HG02588 (cell line): ENCODE results near the gene MAML2.

ENCODE experiments used
- ATAC-seq: cut with Tn5 transposase; IDR thresholded peaks from one replicate; pipeline ENCODE4 v1.9.1; 2021; ENCODE audit warnings: mild to moderate bottlenecking, moderate library complexity; ENCODE audit not compliant: unreplicated experiment

The MAML2 gene

DNA sequence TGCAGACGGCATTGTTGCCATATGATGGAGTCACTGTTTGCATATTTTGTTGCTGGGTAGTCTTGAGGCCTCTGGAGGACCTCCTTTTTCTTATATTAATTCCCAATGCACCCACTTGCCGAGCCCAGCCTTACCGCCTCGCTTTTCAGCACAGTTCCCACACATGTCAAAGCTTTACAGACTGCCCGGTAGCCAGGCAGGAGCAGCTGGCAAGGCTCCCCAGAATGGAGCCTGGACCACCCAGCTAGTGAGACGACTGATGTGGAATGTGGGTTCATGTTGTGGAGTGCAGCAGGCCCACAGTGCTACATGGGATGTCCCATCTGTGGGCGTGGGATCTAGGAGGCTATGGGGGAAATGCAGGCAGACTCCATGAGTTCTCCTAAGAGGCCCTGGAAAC is 319.7 kb downstream of the MAML2 start:
- ATAC-seq = no peak

DNA sequence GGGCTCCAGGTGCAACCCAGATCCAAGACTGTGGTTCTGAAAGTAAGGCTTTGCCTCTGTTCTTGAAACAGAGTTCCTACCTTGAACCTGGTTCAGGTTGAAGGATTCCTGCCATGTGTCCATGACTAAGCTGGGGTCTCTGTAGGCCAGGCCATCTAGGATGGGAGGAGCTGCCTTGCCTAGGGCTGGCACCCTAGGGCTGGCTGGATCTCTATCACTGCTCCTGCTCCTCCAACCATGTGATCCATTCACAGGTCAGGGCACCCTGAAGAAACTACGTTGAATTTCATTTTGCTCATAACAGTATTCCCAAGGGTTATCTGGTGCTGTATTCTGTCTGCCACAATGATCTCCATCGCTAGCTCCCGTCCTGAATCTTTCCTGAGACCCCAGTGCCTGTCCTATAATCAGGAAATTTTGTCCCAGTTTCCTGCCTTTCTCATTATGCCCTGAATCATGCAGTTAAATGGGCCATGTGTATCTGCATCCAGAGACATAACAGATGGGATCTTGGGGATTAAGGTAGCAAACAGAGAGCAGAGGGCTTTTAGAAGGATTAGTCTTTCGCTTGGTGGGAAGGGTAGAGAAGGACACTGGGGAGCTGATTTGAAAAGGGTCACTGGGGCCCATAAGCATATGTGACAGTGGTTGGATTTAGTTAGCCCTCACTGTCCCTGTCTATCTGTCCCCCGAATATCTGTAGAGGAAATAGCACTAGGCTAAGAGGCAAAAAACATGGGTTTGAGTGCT is 320.9 kb downstream of the MAML2 start:
- no peak for ATAC-seq

- no peak for ATAC-seq
Observed at GRCh38 chr11:96019810-96020747, 322.9 kb downstream of the MAML2 start.

DNA sequence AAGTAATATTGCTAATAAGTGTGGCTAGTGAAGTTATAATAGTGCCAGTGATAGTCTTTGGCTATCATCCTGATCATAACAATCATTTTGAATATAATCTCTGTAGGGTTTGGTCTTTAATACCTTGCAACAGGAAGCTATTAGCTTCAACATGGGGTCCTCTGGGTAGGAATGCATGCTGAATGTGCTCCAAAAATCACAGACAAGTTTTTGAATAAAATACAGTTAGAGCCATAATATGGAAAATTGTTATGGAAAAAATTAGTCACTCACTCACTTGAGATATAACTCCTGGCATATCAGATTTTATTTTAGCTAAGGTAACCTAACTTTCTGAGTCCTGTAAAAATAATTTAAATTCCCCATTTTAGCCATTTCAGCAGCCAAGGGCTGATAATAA is 323.7 kb downstream of the MAML2 start:
- ATAC-seq = no peak

- ATAC-seq = no peak
Observed at GRCh38 chr11:96017856-96018255, 325.1 kb downstream of the MAML2 start.

DNA sequence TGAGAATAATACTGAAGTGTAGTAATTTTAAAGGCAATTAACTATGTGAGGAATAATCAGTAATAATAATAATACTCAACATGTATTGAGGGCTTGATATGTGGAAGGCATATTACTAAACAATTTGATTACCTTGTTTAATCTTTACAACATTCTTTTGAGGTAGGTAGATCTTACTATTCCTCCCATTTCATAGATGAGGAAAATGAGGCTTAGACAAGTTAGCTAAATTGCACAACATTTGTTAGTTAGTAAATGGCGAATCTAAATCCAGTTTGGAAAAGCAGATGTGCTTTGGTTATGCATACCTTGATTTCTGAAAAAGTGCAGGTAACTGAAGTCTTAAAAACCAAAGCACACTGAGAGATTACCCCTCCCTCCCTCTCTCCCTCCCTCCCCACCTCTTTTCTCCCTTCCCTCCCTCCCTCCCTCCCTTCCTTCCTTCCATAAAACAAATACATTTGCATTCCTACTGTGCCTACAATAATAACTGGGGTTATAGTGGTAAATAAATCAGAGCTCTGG is 326.0 kb downstream of the MAML2 start:
- no peak for ATAC-seq

DNA sequence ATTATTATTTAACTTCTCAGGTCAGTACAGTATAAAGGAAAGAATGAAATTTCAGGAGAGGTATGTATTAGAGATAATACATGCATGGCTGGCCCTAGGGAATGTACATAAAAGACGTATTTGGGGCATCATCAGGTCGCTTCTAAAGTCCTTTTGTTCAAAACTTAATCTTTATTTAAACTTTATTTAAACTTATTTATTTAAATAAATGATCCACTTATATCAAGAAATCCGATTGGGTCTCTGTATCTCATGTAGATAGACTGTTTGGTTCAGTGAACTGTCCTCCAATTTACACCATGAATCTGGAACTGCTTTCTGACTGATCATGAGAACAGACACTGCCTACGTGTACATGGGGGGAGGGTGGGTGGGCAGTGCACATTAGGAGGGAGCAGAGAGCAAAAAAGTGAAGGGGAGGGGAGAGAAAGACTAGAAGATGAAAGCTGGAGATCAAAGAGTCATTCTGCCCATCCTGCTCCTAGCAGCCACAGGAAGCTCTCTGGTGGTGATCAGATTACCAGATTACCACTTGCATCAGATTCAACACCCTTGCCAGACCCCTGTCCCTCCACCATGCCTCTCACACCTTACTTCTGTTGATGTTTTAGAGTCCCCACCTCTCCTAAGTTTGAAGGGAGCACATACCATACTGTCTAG is 327.0 kb downstream of the MAML2 start:
- ATAC-seq = no peak

GRCh38 chr11:96014217-96014616 is 328.8 kb downstream of the MAML2 start:
- ATAC-seq = no peak

GRCh38 chr11:96013461-96014213 is 329.4 kb downstream of the MAML2 start:
- no peak for ATAC-seq

DNA sequence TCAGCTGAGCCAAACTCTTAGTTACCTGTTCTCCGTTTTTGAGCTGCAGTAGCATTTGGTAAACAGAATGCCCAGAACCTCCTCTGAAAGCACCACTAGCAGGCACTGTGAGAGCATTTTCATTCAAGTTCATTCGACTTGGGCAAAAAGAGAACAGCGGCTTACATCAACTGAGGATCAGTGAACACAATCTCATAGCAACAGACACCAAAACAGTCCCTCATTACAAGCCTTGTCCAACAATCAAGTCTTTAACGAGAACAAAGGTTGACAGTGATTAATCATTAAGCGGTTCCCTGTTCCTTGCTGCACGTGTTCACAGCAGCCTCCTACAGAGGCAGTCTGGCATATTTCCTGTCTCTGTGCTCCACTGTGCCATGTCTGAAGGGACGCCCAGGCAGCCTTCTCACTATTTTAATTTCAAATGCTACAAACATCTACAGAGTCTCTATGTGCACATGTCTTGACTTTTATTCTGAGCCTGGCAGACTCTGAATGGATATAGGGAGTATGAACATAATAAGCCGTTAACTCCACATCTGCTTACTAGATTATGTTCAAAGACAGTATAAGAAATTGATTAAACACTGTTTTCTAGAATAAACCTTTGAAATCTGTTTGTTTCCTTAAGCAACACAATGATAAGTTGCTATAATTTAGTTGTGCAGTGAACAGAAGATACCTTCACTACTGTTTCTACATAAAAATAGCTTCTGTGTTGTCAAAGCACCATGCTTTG is 330.7 kb downstream of the MAML2 start:
- peak; percentile 87 for ATAC-seq

DNA sequence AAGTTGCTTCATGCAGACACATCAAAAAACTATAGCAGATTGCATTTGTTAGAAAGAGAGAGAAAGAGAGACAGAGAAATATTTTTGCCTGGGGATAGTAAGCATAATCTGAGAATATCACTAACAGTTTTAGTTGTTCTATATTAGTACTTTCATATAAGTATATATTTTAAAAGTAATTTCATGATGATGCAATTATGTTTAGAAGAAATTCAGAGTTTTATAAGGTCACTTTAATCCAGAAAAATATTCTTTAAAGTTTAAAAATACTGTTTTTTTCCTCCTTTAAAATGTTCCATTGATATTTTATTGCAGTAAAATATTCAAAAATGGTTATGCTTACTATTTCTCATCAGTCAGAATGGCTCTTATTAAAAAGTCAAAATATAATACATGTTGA is 332.3 kb downstream of the MAML2 start:
- no peak for ATAC-seq

DNA sequence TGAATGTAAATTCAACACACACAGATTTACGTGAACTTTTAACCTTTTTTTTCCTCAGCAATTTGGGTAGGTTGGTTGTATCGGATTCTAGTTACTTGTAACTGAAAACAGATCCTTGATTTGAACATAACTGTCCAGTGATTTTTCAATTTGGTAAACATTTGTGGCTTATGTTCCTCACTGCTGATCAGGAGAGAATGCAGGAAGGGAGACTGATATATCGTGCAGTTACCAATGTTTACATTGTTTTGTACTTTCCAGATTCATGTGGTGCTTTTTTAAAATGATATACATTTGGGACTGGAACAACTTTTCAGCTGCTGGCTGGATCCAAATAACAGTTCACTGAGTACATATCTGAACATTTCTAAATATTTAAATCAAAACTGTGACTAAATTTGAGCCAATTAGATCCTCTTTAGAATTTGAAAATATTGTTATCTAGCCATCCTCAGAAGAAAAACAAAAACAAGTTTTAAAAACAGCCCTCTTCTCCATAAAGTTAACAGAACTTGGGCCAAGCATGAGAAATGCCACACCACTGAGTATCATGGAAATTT is 334.8 kb downstream of the MAML2 start:
- ATAC-seq = no peak

DNA sequence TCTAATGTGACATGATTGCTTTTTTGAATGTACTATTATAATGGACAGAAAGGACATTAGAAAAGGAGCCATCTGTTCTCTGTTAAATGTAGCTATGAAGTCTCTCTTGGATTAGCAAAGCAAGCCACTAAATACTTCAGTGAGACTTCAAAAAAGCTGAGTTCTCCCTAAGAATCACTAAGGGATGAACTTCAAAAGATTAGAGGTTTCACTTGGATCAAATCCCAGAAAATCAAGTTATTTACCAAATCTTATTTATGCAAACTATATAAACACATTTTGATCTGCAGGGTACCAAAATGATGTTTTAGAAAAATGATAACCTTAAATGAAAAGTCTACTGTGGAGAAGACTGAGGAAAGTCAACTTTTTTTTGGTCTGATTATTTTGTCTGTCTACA is 337.0 kb downstream of the MAML2 start:
- no peak for ATAC-seq

DNA sequence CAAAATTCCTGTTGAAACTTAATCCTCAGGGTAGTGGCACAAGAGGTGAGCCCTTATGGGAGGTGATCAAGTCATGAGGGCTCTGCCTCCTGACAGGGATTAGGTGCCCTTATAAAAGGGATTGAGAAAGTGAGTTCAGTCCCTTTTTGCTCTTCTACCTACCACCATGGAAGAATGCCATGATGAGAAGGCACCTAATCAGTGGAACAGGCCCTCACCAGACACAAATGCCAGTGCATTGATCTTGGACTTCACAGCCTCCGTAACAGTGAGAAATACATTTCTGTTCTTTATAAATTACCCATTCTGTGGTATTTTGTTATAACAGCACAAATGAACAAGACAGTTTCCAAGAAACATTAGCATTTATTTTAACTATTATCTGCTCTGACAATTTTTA is 338.1 kb downstream of the MAML2 start:
- no peak for ATAC-seq

DNA sequence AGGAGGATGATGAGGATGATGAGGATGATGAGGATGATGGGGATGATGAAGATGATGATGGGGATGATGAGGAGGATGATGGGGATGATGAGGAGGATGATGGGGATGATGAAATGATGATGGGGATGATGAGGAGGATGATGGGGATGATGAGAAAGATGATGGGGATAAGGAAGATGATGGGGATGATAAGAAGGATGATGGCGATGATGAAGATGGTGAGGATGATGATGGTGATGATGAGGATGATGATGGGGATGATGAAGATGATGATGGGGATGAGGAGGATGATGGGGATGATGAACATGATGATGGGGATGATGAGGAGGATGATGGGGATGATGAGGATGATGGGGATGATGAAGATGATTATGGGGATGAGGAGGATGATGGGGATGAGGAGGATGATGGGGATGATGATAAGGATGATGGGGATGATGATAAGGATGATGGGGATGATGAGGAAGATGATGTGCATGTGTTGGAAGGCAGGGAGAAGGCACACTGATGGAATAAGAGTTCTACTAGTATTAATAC is 340.2 kb downstream of the MAML2 start:
- no peak for ATAC-seq

GRCh38 chr11:96002339-96002738 is 340.7 kb downstream of the MAML2 start:
- ATAC-seq = no peak

GRCh38 chr11:96001037-96001436 is 342.0 kb downstream of the MAML2 start:
- no peak for ATAC-seq

- no peak for ATAC-seq
Observed at GRCh38 chr11:95999711-96000406, 343.1 kb downstream of the MAML2 start.
